NCI-H774 (cell line): Measurements from ENCODE around the gene HS3ST3A1.

Experiments used
- DNase-seq: peaks from one replicate; lab custom pipeline; 2025; lab: John Stamatoyannopoulos, UW

HS3ST3A1 gene

GRCh38 chr17:13491916-13492736, 109.6 kb downstream of the HS3ST3A1 start:
- DNase-seq: no peak

GRCh38 chr17:13491491-13491890, 110.2 kb downstream of the HS3ST3A1 start:
- DNase-seq: no peak

GRCh38 chr17:13490906-13491482, 110.7 kb downstream of the HS3ST3A1 start:
- no peak for DNase-seq

GRCh38 chr17:13490427-13490826, 111.3 kb downstream of the HS3ST3A1 start:
- DNase-seq: no peak

DNA sequence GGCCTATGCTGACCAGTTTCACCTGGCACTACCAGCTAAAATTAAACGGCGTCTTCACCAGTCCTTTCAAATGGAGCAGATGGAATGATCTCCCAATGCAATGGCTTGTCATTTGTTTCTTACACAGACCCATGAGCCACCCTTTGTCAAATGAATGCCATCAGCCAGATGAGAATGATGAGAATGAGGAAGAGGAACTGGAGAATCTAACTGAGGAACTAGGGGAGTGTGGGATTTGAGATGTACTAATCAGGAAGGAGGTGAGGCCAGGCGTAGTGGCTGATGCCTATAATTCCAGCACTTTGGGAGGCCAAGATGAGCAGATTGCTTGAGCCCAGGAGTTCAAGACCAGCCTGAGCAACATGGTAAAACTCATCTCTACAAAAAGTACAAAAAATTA, 116.4 kb downstream of the HS3ST3A1 start:
- DNase-seq: no peak

DNA sequence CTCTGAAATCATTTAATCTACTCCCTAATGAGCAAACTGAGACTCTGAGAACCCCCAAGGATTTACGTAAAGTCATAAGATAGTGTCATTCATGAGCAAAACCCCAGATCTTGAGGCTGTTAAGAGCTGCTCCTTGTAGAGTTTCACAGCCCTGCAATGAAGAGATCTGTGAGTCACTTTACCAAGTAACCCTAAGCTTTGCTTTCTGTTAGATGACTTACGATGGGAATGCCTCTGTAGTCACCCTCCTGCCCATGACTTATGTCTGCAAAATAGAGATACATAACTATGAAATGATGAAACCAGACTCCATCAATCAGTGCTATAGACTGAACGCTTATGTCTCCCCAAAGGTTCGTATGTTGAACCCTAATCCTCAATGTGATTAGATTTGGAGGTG, 117.7 kb downstream of the HS3ST3A1 start:
- no peak for DNase-seq

GRCh38 chr17:13480877-13481276, 120.9 kb downstream of the HS3ST3A1 start:
- DNase-seq: no peak

DNA sequence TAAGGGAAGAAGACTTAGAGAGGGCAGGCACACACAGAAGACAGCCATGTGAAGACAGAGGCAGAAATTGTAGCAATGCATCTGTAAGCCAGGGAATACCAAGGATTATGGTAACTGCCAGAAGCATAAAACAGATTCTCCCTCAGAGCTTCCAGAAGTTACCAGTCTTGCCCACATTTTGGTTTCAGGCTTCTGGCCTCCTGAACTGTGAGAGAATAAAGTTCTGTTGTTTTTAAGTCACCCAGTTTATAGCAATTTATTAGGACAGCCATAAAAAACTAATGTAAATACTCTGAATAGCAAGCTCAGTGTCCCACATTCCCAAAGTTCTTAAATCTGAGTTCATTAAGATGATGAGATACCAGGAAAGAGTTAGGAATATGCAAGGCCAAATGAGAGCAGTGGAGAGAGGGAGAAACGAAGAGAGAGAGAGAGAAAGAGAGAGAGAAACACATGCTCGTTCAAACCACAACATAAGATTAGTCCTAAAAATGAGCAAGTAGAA, 123.4 kb downstream of the HS3ST3A1 start:
- no peak for DNase-seq

DNA sequence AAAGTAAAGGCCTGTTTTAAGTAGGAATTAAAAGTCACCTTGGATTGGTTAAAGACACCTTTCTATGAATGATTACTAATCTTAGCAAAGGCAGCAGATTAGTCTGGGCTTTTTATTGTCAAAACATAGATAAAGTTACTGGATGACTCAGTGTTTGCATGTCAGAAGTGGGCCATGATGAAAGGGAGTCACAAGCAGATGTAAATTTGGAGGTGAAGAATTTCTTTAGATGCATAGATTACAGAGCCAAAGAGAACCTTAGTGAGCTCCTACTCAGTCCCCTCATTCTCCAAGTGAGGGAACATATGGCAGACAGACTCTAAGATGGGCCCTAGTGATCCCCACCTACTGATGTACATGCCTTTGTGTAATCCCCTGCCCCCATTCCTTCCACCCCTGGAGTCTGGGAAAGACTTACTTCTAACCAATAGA, 124.5 kb downstream of the HS3ST3A1 start:
- no peak for DNase-seq

DNA sequence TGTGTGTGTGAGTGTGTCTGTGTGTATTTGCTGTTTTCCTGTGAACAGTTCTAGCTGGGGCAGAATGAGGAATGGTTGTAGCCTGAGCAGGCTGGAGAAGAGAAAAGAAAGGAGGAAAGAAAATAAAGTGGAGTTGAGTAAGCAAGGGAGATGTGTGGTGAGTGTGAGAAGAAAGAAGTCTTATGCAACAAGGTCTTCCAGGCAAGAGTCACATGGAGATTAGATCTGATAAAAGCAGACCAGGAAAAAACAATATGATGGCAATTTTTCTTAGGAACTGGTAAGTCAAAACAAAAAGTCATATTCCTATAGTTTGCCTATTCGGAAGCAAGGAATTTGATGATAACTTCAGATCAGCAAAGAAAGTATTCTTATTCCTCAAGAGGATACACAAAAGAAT, 125.0 kb downstream of the HS3ST3A1 start:
- DNase-seq: no peak

GRCh38 chr17:13475574-13476223, 126.0 kb downstream of the HS3ST3A1 start:
- no peak for DNase-seq

- no peak for DNase-seq
Measured at GRCh38 chr17:13474073-13474800, 127.5 kb downstream of the HS3ST3A1 start.

DNA sequence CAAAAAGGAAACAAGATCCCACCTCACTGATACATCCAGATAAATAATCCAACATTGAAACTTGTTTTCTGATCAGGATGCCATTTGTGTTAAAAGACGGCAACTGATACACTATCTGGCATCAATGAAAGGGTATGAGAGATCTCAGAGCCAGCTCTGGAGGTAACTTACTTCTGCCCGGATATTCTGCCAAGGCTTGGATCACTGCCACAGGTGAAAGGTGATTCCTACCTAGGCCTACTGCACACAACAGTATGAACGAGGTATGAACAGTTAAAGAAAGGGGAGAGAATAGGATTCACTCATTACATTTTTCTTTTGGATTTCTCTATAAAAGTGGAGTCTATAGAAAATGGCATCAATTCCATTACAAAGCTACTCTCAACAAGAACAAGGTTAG, 136.1 kb downstream of the HS3ST3A1 start:
- no peak for DNase-seq

- no peak for DNase-seq
Measured at GRCh38 chr17:13462673-13463124, 139.0 kb downstream of the HS3ST3A1 start.

GRCh38 chr17:13462146-13462545, 139.6 kb downstream of the HS3ST3A1 start:
- no peak for DNase-seq

GRCh38 chr17:13460261-13461000, 141.3 kb downstream of the HS3ST3A1 start:
- DNase-seq: no peak

DNA sequence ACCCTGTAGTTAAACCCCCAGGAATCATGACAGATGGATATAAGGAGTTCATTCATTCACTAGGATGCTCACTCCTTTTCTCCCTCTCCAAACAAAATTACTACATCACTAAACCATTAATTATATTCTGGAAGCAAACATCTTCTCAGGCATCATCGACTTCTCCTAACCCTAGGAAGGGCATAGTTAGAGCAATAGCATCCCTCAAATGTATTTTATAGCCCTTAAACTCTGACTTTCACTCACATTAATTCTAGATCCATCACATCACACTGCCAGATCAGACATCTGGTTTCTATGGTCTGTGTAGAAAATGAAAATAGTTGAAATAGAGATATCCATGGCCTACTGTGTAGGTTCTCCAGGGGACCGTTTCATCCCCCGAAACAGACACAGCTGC, 143.9 kb downstream of the HS3ST3A1 start:
- no peak for DNase-seq
